Mesodermal cell (in vitro differentiated cells): ENCODE measurements around the gene GPANK1.

Experiments used
- H3K27ac ChIP-seq: 2 replicates; pipeline ENCODE4 v1.7.0; 2013; ENCODE audit warnings: mild to moderate bottlenecking, low read depth, low read length, moderate library complexity; ENCODE audit not compliant: severe bottlenecking
- H3K36me3 ChIP-seq: 2 replicates; pipeline ENCODE4 v1.7.1; 2013; ENCODE audit warnings: mild to moderate bottlenecking, low read length, moderate library complexity; ENCODE audit not compliant: control insufficient read depth, insufficient read depth
- H3K4me1 ChIP-seq: one replicate; pipeline ENCODE4 v1.7.1; 2013; ENCODE audit warnings: mild to moderate bottlenecking, low read length; ENCODE audit not compliant: insufficient read depth, control insufficient read depth, poor library complexity, severe bottlenecking
- H3K4me3 ChIP-seq: 2 replicates; pipeline ENCODE4 v1.7.0; 2013; ENCODE audit warnings: low read length, control low read depth, mild to moderate bottlenecking; ENCODE audit not compliant: insufficient read depth, poor library complexity, severe bottlenecking; ENCODE audit errors: extremely low read depth
- H3K9me3 ChIP-seq: 2 replicates; pipeline ENCODE4 v1.7.1; 2013; ENCODE audit warnings: mild to moderate bottlenecking, low read length, moderate library complexity; ENCODE audit not compliant: control insufficient read depth
- WGBS, 2 experiments: methylation state at CpG; one replicate each; pipeline ENCODE4 v1.1.5; 2013; ENCODE audit warnings: missing lambda C conversion rate in 2 of 2; ENCODE audit not compliant: insufficient coverage in 2 of 2; 5-methylcytosine and 5-hydroxymethylcytosine counted together

Gene GPANK1

GRCh38 chr6:31636698-31637596, 27.9 kb downstream of the GPANK1 start:
- Histone ChIP-seq H3K4me3 (no peak overlapping the region), H3K27ac (no peak overlapping the region), H3K36me3 (peaks cover 99% of the 10 kb centered on the region), H3K4me1 (no peaks in the 10 kb centered on the region), H3K9me3 (no peaks in the 10 kb centered on the region)
- WGBS, 2 experiments: 87 to 92% methylated on average over 15 to 22 of the region's 27 CpGs

GRCh38 chr6:31634969-31635575, 29.7 kb downstream of the GPANK1 start:
- no peaks in the 10 kb centered on the region for H3K9me3 ChIP-seq
- H3K27ac ChIP-seq: no peak overlapping the region
- peaks cover 99% of the 10 kb centered on the region for H3K36me3 ChIP-seq
- H3K4me3 ChIP-seq: no peak overlapping the region
- WGBS, 2 experiments: 90 to 93% methylated on average over 10 to 11 of the region's 11 CpGs
- no peaks in the 10 kb centered on the region for H3K4me1 ChIP-seq

- no peak overlapping the region for H3K4me3 ChIP-seq
- peak overlapping the region; percentile 23 for H3K27ac ChIP-seq
- no peaks in the 10 kb centered on the region for H3K4me1 ChIP-seq
- peaks cover 99% of the 10 kb centered on the region for H3K36me3 ChIP-seq
- no peaks in the 10 kb centered on the region for H3K9me3 ChIP-seq
- WGBS, 2 experiments: 100% methylated on average over 2 of the region's 3 CpGs; no CpG with 5 or more reads in 1 of the 2 experiments
These were observed 30.7 kb downstream of the GPANK1 start for GRCh38 chr6:31634131-31634530.

- H3K36me3 ChIP-seq: peaks cover 99% of the 10 kb centered on the region
- peak overlapping the region; percentile 36 for H3K27ac ChIP-seq
- WGBS, 2 experiments: 100% methylated on average over 2 to 4 of the region's 7 CpGs
- no peaks in the 10 kb centered on the region for H3K9me3 ChIP-seq
- no peaks in the 10 kb centered on the region for H3K4me1 ChIP-seq
- H3K4me3 ChIP-seq: no peak overlapping the region
These were observed 31.4 kb downstream of the GPANK1 start for GRCh38 chr6:31633447-31633846.

- no peaks in the 10 kb centered on the region for H3K4me1 ChIP-seq
- no peak overlapping the region for H3K4me3 ChIP-seq
- peak overlapping the region; percentile 59 for H3K27ac ChIP-seq
- 99% methylated on average over 24 to 26 of the region's 26 CpGs for WGBS, 2 experiments
- H3K36me3 ChIP-seq: peaks cover 100% of the 10 kb centered on the region
- no peaks in the 10 kb centered on the region for H3K9me3 ChIP-seq
These were observed 32.4 kb downstream of the GPANK1 start for GRCh38 chr6:31632279-31632946.

- WGBS, 2 experiments: 98 to 99% methylated on average over 21 to 25 of the region's 32 CpGs
- no peaks in the 10 kb centered on the region for H3K4me1 ChIP-seq
- no peaks in the 10 kb centered on the region for H3K9me3 ChIP-seq
- no peak overlapping the region for H3K4me3 ChIP-seq
- peaks cover 100% of the 10 kb centered on the region for H3K36me3 ChIP-seq
- peak overlapping the region; percentile 59 for H3K27ac ChIP-seq
These were observed 33.0 kb downstream of the GPANK1 start for GRCh38 chr6:31631681-31632278.

- peaks cover 100% of the 10 kb centered on the region for H3K36me3 ChIP-seq
- no peak overlapping the region for H3K27ac ChIP-seq
- H3K4me1 ChIP-seq: no peaks in the 10 kb centered on the region
- H3K9me3 ChIP-seq: no peaks in the 10 kb centered on the region
- no peak overlapping the region for H3K4me3 ChIP-seq
- 97 to 98% methylated on average over 11 to 13 of the region's 16 CpGs for WGBS, 2 experiments
These were observed 33.6 kb downstream of the GPANK1 start for GRCh38 chr6:31631209-31631608.

- Histone ChIP-seq H3K9me3 (no peaks in the 10 kb centered on the region), H3K4me1 (no peaks in the 10 kb centered on the region), H3K4me3 (no peak overlapping the region), H3K36me3 (peaks cover 100% of the 10 kb centered on the region), H3K27ac (no peak overlapping the region)
- 93 to 95% methylated on average over 17 to 20 of the region's 25 CpGs for WGBS, 2 experiments
These were observed 34.4 kb downstream of the GPANK1 start for GRCh38 chr6:31630177-31630934.

- 98 to 100% methylated on average over 5 to 7 of the region's 7 CpGs for WGBS, 2 experiments
- no peaks in the 10 kb centered on the region for H3K4me1 ChIP-seq
- no peak overlapping the region for H3K4me3 ChIP-seq
- H3K36me3 ChIP-seq: peaks cover 100% of the 10 kb centered on the region
- H3K27ac ChIP-seq: no peak overlapping the region
- no peaks in the 10 kb centered on the region for H3K9me3 ChIP-seq
These were observed 35.8 kb downstream of the GPANK1 start for GRCh38 chr6:31629014-31629413.
